Kidney (tissue), 14 donors: Measurements from ENCODE around the gene INPP5F. TPM values are rescaled to one million over a fixed set of nuclear protein-coding genes. Genes with fewer than 3 reads are reported as not detected.

Experiments
- DNase-seq, 5 donors: peaks; one replicate each; pipeline ENCODE4 v3.0.0-alpha.2; 2013 to 2020
- FAIRE-seq: peaks from 2 replicates; lab custom pipeline; 2012; peaks lifted over from hg19 to GRCh38; lab: Jason Lieb, UNC
- H3K27ac ChIP-seq, 2 donors: one replicate each; pipeline ENCODE4 v1.7.0; 2013; ENCODE audit warnings: low read depth in 2 of 2, low read length in 2 of 2, inconsistent platforms in 1 of 2
- H3K27me3 ChIP-seq: one replicate; pipeline ENCODE4 v1.7.1; 2013; ENCODE audit warnings: low read length, inconsistent platforms; ENCODE audit not compliant: control insufficient read depth, insufficient read depth
- H3K36me3 ChIP-seq, 3 donors: one replicate each; pipeline versions ENCODE4 v1.7.0 to v1.7.1; 2013; ENCODE audit warnings: low read length in 3 of 3, control low read depth in 1 of 3, inconsistent platforms in 1 of 3; ENCODE audit not compliant: insufficient read depth in 3 of 3, control insufficient read depth in 2 of 3
- H3K4me1 ChIP-seq, 3 donors: one replicate each; pipeline versions ENCODE4 v1.7.0 to v1.7.1; 2013; ENCODE audit warnings: low read length in 3 of 3, inconsistent platforms in 1 of 3, low read depth in 1 of 3; ENCODE audit not compliant: control insufficient read depth in 2 of 3, insufficient read depth in 2 of 3
- H3K4me3 ChIP-seq, 3 donors: one replicate each; pipeline versions ENCODE4 v1.7.0 to v1.8.1; 2013; ENCODE audit warnings: low read length in 3 of 3, control low read depth in 1 of 3, inconsistent platforms in 1 of 3
- H3K9ac ChIP-seq, 3 donors: one replicate each; pipeline versions ENCODE4 v1.7.0 to v1.7.1; 2013; ENCODE audit warnings: low read length in 3 of 3, control low read depth in 1 of 3, inconsistent platforms in 1 of 3
- H3K9me3 ChIP-seq, 3 donors: one replicate each; pipeline versions ENCODE4 v1.7.0 to v1.7.1; 2013; ENCODE audit warnings: low read length in 3 of 3, control low read depth in 1 of 3, inconsistent platforms in 1 of 3; ENCODE audit not compliant: control insufficient read depth in 2 of 3, insufficient read depth in 1 of 3
- intact Hi-C: fragments of 100-400 bp; cut with DNase I; formaldehyde crosslinking; loops from one replicate; pipeline ENCODE4 v1.11.1; 2022
- polyA plus RNA-seq: library from polyadenylated mRNA; stranded (reverse); fragments of 350-450 nt; fragmentation: Illumina TruSeq; extraction: RNeasy Lipid Tissue Mini Kit (QIAGEN cat#74804); gene quantifications from one replicate; pipeline ENCODE4 v1.2.3, GENCODE V29; 2014; ENCODE audit warnings: low read depth, low replicate concordance; ENCODE audit not compliant: insufficient read depth
- total RNA-seq: library from RNA; stranded (reverse); fragmentation: NEBNext Ultra II Directional; extraction: Animal tissue kit (Norgen Biotek cat#: 25700); gene quantifications from one replicate; pipeline ENCODE4 v1.2.1, GENCODE V29; 2021
- TF ChIP-seq, protein P1 (sequence below): IDR thresholded peaks from 3 replicates; pipeline ENCODE4 v1.5.1; 2012; ENCODE audit warnings: mild to moderate bottlenecking, moderate library complexity, borderline replicate concordance; ENCODE audit not compliant: insufficient read depth; ENCODE audit errors: extremely low read depth
- donor health status: control.
- donor health status: control.
- donor health status: control.
- donor health status: control.
- donor health status: control.
- donor health status: DM: yes; HTN: yes; CAD: no.
- donor health status: Normal renal cell carcinoma (clear cell type).

The INPP5F gene
- total and polyA plus RNA-seq, 2 donors from 2014 or later = 16.4 to 17.5 TPM

- Histone ChIP-seq H3K9me3 (no peaks in the 10 kb centered on the region), H3K4me3 (no peak overlapping the region), H3K36me3 (no peaks in the 10 kb centered on the region), H3K4me1 (no peaks in the 10 kb centered on the region), H3K27ac (no peak overlapping the region), H3K9ac (no peak overlapping the region), H3K27me3 (no peaks in the 10 kb centered on the region)
- DNase-seq = peak in 1 of 5 donors; percentile 35
- intact Hi-C loops = no loop called here
- TF ChIP-seq, protein P1, sequence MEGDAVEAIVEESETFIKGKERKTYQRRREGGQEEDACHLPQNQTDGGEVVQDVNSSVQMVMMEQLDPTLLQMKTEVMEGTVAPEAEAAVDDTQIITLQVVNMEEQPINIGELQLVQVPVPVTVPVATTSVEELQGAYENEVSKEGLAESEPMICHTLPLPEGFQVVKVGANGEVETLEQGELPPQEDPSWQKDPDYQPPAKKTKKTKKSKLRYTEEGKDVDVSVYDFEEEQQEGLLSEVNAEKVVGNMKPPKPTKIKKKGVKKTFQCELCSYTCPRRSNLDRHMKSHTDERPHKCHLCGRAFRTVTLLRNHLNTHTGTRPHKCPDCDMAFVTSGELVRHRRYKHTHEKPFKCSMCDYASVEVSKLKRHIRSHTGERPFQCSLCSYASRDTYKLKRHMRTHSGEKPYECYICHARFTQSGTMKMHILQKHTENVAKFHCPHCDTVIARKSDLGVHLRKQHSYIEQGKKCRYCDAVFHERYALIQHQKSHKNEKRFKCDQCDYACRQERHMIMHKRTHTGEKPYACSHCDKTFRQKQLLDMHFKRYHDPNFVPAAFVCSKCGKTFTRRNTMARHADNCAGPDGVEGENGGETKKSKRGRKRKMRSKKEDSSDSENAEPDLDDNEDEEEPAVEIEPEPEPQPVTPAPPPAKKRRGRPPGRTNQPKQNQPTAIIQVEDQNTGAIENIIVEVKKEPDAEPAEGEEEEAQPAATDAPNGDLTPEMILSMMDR = no peak
- no peak for FAIRE-seq
Observed at GRCh38 chr10:119688033-119688508, 37.8 kb upstream of the INPP5F start.

DNA sequence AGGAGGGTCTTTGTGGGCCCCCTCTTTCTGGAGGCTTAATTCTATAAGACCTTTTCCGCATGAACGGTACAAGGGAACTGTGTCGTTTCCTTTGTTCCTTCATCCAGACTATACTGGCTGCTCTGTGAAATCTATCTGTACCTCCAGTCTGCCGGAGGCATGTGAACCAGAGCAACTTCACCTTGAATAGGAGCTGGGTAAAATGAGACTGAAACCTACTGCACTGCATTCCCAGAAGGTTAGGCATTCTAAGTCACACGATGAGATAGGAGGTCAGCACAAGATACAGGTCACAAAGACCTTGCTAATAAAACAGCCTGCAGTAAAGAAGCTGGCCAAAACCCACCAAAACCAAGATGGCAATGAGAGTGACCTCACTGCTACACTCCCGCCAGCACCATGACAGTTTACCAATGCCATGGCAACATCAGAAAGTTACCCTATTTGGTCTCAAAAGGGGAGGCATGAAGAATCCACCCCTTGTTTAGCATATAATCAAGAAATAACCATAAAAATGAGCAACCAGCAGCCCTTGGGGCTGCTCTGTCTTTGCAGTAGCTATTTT, 36.8 kb upstream of the INPP5F start:
- Histone ChIP-seq H3K9ac (no peak overlapping the region), H3K27ac (no peak overlapping the region), H3K36me3 (no peaks in the 10 kb centered on the region), H3K27me3 (no peaks in the 10 kb centered on the region), H3K9me3 (no peaks in the 10 kb centered on the region), H3K4me1 (no peaks in the 10 kb centered on the region), H3K4me3 (no peak overlapping the region)
- FAIRE-seq (no peak), DNase-seq (peak in 1 of 5 donors; percentile 48)
- TF ChIP-seq, protein P1 = no peak
- intact Hi-C loops = no loop called here

- Histone ChIP-seq H3K36me3 (no peaks in the 10 kb centered on the region), H3K27me3 (no peaks in the 10 kb centered on the region), H3K9me3 (no peaks in the 10 kb centered on the region), H3K9ac (no peak overlapping the region), H3K4me1 (no peaks in the 10 kb centered on the region), H3K27ac (no peak overlapping the region), H3K4me3 (no peak overlapping the region)
- FAIRE-seq (no peak), DNase-seq (no peak)
- intact Hi-C loops = no loop called here
- TF ChIP-seq, protein P1 = no peak
Observed at GRCh38 chr10:119691726-119692125, 34.1 kb upstream of the INPP5F start.
